Thoracic aorta (tissue), 2 donors: ENCODE measurements around the gene AZGP1. TPM values are rescaled to one million over a fixed set of nuclear protein-coding genes. Genes with fewer than 3 reads are reported as not detected.

Experiments
- ATAC-seq: fragments of 150-250 bp; one replicate; pipeline ENCODE4 v1.8.0; 2017; ENCODE audit warnings: low read depth; ENCODE audit not compliant: insufficient number of reproducible peaks, low FRiP score
- DNase-seq: peaks from one replicate; pipeline ENCODE4 v3.0.0-alpha.2; 2020; ENCODE audit warnings: low spot score
- H3K27ac ChIP-seq, 2 donors: fragments of 200-600 bp; sonication (generic); 1 replicate in 1 of 2; 2 replicates in 1 of 2; pipeline ENCODE4 v1.5.1; 2016; ENCODE audit warnings: mild to moderate bottlenecking in 2 of 2, moderate library complexity in 2 of 2
- H3K27me3 ChIP-seq: fragments of 200-600 bp; sonication (generic); replicated peaks from 2 replicates; pipeline ENCODE4 v1.6.0; 2016; ENCODE audit warnings: mild to moderate bottlenecking; ENCODE audit not compliant: insufficient read depth
- H3K36me3 ChIP-seq: fragments of 200-600 bp; sonication (generic); one replicate; pipeline ENCODE4 v1.5.1; 2016
- H3K4me1 ChIP-seq, 2 donors: fragments of 200-600 bp; sonication (generic); 1 replicate in 1 of 2; 2 replicates in 1 of 2; pipeline versions ENCODE4 v1.5.1 to v1.6.0; 2016; ENCODE audit warnings: low read depth in 2 of 2, mild to moderate bottlenecking in 1 of 2; ENCODE audit not compliant: control insufficient read depth in 1 of 2
- H3K4me3 ChIP-seq: fragments of 200-600 bp; sonication (generic); 2 replicates; pipeline ENCODE4 v1.5.1; 2016; ENCODE audit warnings: mild to moderate bottlenecking
- H3K9me3 ChIP-seq: fragments of 200-600 bp; sonication (generic); 2 replicates; pipeline ENCODE4 v1.5.1; 2016
- CTCF ChIP-seq: fragments of 200-600 bp; sonication (generic); IDR thresholded peaks from one replicate; pipeline ENCODE4 v1.5.1; 2019; ENCODE audit warnings: antibody characterized with exemption
- total RNA-seq, 2 donors: library from RNA; depleted of rRNA; stranded (reverse); fragments of >200 nt; gene quantifications; one replicate each; pipeline versions ENCODE4 v1.1.0 to v1.2.3, GENCODE V29; 2016

AZGP1 gene
- total RNA-seq, 2 donors from 2014 or later: 2.3 TPM; not detected in 1

GRCh38 chr7:99920149-99920548 is 55.7 kb downstream of the AZGP1 start:
- Histone ChIP-seq H3K9me3 (no peaks in the 10 kb centered on the region), H3K36me3 (no peaks in the 10 kb centered on the region), H3K4me1 (peaks cover 33 to 43% of the 10 kb centered on the region in 2 donors), H3K27me3 (no peaks in the 10 kb centered on the region), H3K27ac (peak overlapping the region; percentile 95 to 97), H3K4me3 (peak overlapping the region; percentile 96)
- no peak for TF ChIP-seq CTCF
- ATAC-seq: no peak
- DNase-seq: no peak

- no peaks in the 10 kb centered on the region for H3K36me3 ChIP-seq
- DNase-seq (no peak), ATAC-seq (no peak)
- H3K27me3 ChIP-seq: no peaks in the 10 kb centered on the region
- H3K4me1 ChIP-seq: peaks cover 33 to 43% of the 10 kb centered on the region in 2 donors
- TF ChIP-seq CTCF: no peak
- no peaks in the 10 kb centered on the region for H3K9me3 ChIP-seq
- peak overlapping the region; percentile 95 to 97 for H3K27ac ChIP-seq
- H3K4me3 ChIP-seq: peak overlapping the region; percentile 96
Observed at GRCh38 chr7:99919814-99920112, 56.1 kb downstream of the AZGP1 start.

- peak within 1 kb of the TSS; percentile 95 to 97 for H3K27ac ChIP-seq
- peaks cover 3% of the 10 kb centered on the region for H3K36me3 ChIP-seq
- H3K27me3 ChIP-seq: no peaks in the 10 kb centered on the region
- peak; percentile 32 for TF ChIP-seq CTCF
- DNase-seq: peak; percentile 60
- no peaks in the 10 kb centered on the region for H3K9me3 ChIP-seq
- H3K4me3 ChIP-seq: peak within 1 kb of the TSS; percentile 96
- H3K4me1 ChIP-seq: peaks cover 33 to 43% of the 10 kb centered on the region in 2 donors
- peak; percentile 93 for ATAC-seq
Observed at GRCh38 chr7:99918959-99919813, 56.6 kb downstream of the AZGP1 start, which contains the start of gene TRIM4. Gene TRIM4, minus strand, starts transcription at chr7:99919530. Its CDS starts 129 bp downstream, at chr7:99919401.

Other genes with a start within 250 kb of the AZGP1 start
- not detected for gene CYP3A7, start 240.8 kb downstream of the AZGP1 start, total RNA-seq
- not detected for gene CYP3A4, start 191.8 kb downstream of the AZGP1 start, total RNA-seq
- under 1 TPM in 1 of 2 donors, not detected in 1; 0.68 TPM for gene CYP3A43, start 148.0 kb downstream of the AZGP1 start, total RNA-seq
- gene OR2AE1, start 99.0 kb downstream of the AZGP1 start, total RNA-seq: 1 to 10 TPM in 1 of 2 donors, under 1 TPM in 1; 0.41 to 2.9 TPM
- 10 to 100 TPM; 35.2 to 42.5 TPM for gene TRIM4, start 56.5 kb downstream of the AZGP1 start, total RNA-seq
- gene GJC3, start 46.4 kb downstream of the AZGP1 start, total RNA-seq: 1 to 10 TPM in 1 of 2 donors, not detected in 1; 2.6 TPM
- gene ZKSCAN1, start 39.6 kb upstream of the AZGP1 start, total RNA-seq: 10 to 100 TPM; 25.6 to 42.5 TPM
- 10 to 100 TPM in 1 of 2 donors, 1 to 10 TPM in 1; 9.3 to 16.6 TPM for gene ZSCAN21, start 73.7 kb upstream of the AZGP1 start, total RNA-seq
- 10 to 100 TPM; 15.2 to 29.6 TPM for gene ZNF3, start 105.7 kb upstream of the AZGP1 start, total RNA-seq
- 10 to 100 TPM; 40.4 to 76.2 TPM for gene COPS6, start 112.9 kb upstream of the AZGP1 start, total RNA-seq
- gene MCM7, start 125.4 kb upstream of the AZGP1 start, total RNA-seq: 10 to 100 TPM; 17.6 to 23.6 TPM
- 10 to 100 TPM; 22.3 to 23.8 TPM for gene AP4M1, start 125.6 kb upstream of the AZGP1 start, total RNA-seq
- gene TAF6, start 143.3 kb upstream of the AZGP1 start, total RNA-seq: 10 to 100 TPM; 48.0 to 72.8 TPM
- gene CNPY4, start 143.6 kb upstream of the AZGP1 start, total RNA-seq: 10 to 100 TPM; 12.6 to 13.7 TPM
- gene MBLAC1, start 150.9 kb upstream of the AZGP1 start, total RNA-seq: 1 to 10 TPM in 1 of 2 donors, not detected in 1; 1.1 TPM
- gene LAMTOR4, start 172.9 kb upstream of the AZGP1 start, total RNA-seq: 100 to 1,000 TPM; 125 to 205 TPM
- 10 to 100 TPM; 14.0 to 18.0 TPM for gene TRAPPC14, start 182.7 kb upstream of the AZGP1 start, total RNA-seq
- 10 to 100 TPM in 1 of 2 donors, 1 to 10 TPM in 1; 8.3 to 18.7 TPM for gene GAL3ST4, start 192.6 kb upstream of the AZGP1 start, total RNA-seq
- gene GPC2, start 201.3 kb upstream of the AZGP1 start, total RNA-seq: 1 to 10 TPM; 1.8 to 5.0 TPM
- under 1 TPM; 0.56 to 0.95 TPM for gene STAG3, start 201.9 kb upstream of the AZGP1 start, total RNA-seq
- under 1 TPM in 1 of 2 donors, not detected in 1; 0.78 TPM for gene PVRIG, start 243.9 kb upstream of the AZGP1 start, total RNA-seq